H1 (cell line): Measurements from ENCODE around the gene ARHGAP28. TPM values are rescaled to one million over a fixed set of nuclear protein-coding genes. Genes with fewer than 3 reads are reported as not detected.

Experiments used
- RBBP5 ChIP-seq: IDR thresholded peaks from 2 replicates; pipeline ENCODE4 v1.7.1; 2012; ENCODE audit warnings: low read depth, mild to moderate bottlenecking, inconsistent platforms, low read length, moderate library complexity, borderline replicate concordance
- polyA plus RNA-seq, 7 experiments: library from polyadenylated mRNA; depleted of rRNA in 3 of 7; stranded (reverse) in 5 of 7; unstranded in 2 of 7; fragments of >200 nt in 5 of 7; fragments of 200-250 nt in 2 of 7; gene quantifications; 1 replicate in 5 of 7; 2 replicates in 1 of 7; 4 replicates in 1 of 7; pipeline versions ENCODE4 v1.2.1 to v1.2.3, GENCODE V29; 2011 to 2013; ENCODE audit warnings: missing spikeins in 2 of 7, mixed read lengths in 2 of 7
- total RNA-seq: library from RNA; stranded (reverse); fragmentation: NEBNext Ultra II Directional; extraction: Animal tissue kit (Norgen Biotek cat#: 25700); gene quantifications from 2 replicates; pipeline ENCODE4 v1.2.1, GENCODE V29; 2021
- TF ChIP-seq, protein P1 (sequence below): IDR thresholded peaks from 2 replicates; pipeline ENCODE4 v1.6.1; 2012; ENCODE audit warnings: low read length, inconsistent platforms

The ARHGAP28 gene
- total and polyA plus RNA-seq, 2 of the 8 experiments (the other 6 are each of a cell fraction or from before 2014, with no cell fraction given), result 2.9 to 14.4 TPM

DNA sequence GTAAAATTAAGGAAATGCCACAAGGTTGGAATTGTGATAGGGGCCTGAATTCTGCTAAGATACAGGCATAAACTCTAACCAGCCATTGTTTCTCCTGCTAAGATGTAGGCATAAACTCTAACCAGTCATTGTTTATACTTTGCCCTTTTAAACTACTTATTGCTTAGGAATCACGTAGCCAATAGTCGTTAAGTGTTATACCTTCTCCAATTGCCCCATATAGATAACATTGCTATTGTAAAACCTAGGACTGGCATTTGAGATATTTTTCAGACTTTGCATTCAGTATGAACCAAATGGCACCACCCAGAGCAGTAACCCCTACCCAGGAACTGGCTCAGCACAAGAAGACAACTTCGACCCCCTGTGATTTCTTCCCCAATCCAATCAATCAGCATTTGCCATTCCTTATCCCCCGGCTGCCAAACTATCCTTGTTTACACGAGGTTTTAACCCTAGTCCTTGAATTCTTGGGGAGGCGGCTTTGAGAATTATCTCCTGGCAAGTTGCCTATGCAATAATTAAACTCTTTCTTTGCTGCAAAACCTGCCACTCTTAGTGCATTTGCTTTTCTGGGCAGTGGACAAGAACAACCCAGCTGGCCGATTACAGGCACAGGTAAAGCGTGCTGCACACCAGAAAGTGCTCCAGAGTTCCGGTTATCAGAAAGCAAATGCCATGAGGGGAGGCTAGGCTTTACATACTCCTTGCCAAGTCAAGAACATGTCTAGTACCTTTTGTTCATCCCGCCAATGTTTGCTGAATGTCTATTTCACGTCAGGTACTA is 220.5 kb downstream of the ARHGAP28 start (continued):
- TF ChIP-seq RBBP5, result no peak
- TF ChIP-seq, protein P1, sequence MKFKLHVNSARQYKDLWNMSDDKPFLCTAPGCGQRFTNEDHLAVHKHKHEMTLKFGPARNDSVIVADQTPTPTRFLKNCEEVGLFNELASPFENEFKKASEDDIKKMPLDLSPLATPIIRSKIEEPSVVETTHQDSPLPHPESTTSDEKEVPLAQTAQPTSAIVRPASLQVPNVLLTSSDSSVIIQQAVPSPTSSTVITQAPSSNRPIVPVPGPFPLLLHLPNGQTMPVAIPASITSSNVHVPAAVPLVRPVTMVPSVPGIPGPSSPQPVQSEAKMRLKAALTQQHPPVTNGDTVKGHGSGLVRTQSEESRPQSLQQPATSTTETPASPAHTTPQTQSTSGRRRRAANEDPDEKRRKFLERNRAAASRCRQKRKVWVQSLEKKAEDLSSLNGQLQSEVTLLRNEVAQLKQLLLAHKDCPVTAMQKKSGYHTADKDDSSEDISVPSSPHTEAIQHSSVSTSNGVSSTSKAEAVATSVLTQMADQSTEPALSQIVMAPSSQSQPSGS, result no peak
